ENCODE results near the gene PXT1.
A peak's percentile ranks its signal among the peaks of the same experiment; 100 is the strongest.
"Not testable (repeated sequence)": the region's sequence is repeated elsewhere in the genome, so short reads cannot be mapped to it uniquely, and the experiment has no call there.

PXT1 gene

GRCh38 chr6:36443471-36444428 lies 1.1 kb upstream of the PXT1 start:
- DNase-seq (ENCODE audit: low read depth in 2 of 2) = no peak

DNA sequence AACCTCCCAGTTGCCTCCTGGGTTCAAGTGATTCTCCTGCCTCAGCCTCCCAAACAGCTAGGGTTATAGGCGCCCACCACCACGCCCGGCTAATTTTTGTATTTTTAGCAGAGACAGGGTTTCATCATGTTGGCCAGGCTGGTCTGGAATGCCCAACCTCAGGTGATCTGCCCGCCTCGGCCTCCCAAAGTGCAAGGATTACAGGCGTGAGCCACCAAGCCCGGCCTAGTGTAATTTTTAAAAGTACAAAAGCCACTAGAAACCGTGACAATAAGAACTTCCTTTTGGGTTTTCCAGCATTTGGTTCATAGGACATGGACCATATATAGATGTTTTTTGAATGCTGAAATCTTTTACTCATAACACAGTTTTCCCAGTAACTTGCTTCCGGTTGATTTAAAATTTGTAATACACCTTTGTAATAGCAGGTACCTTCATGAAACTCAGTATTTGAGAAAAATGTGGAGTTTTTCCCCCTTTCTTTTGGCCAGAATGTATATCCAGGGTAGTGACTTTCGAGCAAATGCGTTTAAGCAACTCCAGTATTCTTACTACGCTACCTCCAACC lies 467 bp downstream of the PXT1 start:
- no peak for DNase-seq (ENCODE audit: low read depth in 2 of 2)

DNA sequence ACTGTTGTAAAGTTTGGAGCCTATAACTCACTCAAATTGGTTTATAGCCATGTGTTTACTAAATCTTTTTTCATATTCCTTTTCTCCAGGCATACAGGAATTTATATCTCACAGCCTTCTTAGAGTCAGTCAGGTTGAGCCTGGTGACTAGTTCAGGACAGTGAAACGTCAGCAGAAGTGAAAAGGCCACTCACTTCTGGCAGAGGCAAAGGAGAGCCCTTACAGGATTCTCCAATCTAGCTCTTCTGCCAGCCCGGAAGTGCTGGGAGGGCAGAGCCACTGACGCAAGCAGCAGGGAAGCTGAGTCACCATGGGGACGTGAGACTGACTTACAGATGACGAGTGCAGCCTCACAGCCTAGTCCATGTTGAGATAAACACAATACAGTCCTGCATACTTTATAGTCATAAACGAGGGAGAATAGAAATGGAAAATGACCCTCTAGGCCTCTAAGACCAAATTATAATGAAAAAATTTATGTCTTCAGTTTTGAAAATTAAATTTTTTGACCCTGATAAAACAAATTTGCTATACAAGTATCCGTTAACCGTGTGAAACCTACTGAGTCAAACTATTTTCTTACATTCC lies 1.3 kb downstream of the PXT1 start:
- DNase-seq (ENCODE audit: low read depth in 2 of 2) = peak; percentile 69 to 73

DNA sequence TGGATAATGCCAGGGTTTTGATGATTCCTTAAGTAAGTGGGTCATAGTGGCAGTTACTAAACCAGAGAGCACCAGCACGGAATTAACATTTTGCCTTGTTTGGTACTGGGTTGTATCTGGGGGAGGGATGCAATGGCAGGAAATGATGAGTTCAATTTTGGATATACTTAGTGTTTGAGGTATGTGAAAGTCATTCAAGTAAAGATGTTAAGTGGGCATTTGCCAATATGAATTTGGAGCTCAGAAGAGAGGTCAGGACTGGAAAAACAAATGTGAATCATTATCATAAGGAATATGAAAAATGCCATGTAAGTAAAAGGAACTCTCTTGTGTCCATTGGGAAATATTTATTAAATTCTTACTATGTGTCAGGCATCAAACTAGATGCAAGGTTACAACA lies 6.2 kb downstream of the PXT1 start:
- DNase-seq (ENCODE audit: low read depth in 2 of 2) = no peak

DNA sequence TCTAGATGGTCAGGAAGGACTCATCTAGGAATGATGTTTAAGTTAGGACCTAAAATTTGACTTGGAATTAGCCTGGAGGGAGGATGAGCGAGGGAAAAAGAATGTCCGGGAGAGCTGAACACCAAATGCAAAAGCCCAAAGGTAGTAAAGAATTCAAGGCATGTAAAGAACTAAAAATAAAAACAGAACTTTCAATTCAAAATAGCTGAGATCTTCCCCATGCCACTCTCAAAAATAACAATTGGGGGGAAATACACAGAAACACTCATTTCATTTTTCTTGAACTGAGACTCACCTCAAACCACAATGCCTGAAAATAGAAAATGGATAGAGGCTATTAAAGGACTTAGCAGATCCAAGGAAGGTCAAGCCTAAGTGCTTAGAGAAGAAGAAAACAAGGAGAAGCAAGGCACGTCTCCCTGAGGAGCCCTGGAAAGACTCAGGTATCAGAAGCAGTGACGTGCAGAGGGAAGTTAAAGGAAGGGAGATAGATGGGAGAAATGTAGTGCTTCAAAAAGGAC lies 10.4 kb downstream of the PXT1 start:
- no peak for DNase-seq (ENCODE audit: low read depth in 2 of 2)

GRCh38 chr6:36431197-36431596 lies 11.5 kb downstream of the PXT1 start:
- DNase-seq (ENCODE audit: low read depth in 2 of 2) = no peak

DNA sequence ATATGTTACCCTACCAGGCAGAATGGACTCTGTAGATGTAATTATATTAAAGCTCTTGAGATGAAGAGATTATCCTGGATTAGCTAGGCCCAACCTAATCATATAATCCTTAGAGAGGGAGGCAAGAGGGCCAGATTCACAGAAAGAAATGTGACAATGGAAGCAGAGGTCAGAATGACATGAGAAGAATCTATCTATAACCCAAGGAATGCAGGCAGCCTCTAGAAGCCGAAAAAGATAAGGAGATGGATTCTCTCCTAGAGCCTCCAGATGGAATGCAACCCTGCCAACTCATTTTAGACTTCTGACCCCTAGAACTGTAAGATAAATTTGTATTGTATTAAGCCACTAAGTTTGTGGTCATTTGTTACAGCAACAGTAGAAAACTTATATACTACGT lies 12.3 kb downstream of the PXT1 start:
- DNase-seq (ENCODE audit: low read depth in 2 of 2) = no peak

GRCh38 chr6:36428911-36429310 lies 13.7 kb downstream of the PXT1 start:
- no peak for DNase-seq (ENCODE audit: low read depth in 2 of 2)

GRCh38 chr6:36426622-36427021 lies 16.0 kb downstream of the PXT1 start:
- no peak for DNase-seq (ENCODE audit: low read depth in 2 of 2)

GRCh38 chr6:36423101-36423824 lies 19.4 kb downstream of the PXT1 start:
- peak; percentile 95 to 97 for DNase-seq (ENCODE audit: low read depth in 2 of 2)

GRCh38 chr6:36422714-36423100 lies 19.9 kb downstream of the PXT1 start:
- DNase-seq (ENCODE audit: low read depth in 2 of 2) = no peak

- DNase-seq (ENCODE audit: low read depth in 2 of 2) = no peak
These were observed 23.3 kb downstream of the PXT1 start for GRCh38 chr6:36419310-36419709.

DNA sequence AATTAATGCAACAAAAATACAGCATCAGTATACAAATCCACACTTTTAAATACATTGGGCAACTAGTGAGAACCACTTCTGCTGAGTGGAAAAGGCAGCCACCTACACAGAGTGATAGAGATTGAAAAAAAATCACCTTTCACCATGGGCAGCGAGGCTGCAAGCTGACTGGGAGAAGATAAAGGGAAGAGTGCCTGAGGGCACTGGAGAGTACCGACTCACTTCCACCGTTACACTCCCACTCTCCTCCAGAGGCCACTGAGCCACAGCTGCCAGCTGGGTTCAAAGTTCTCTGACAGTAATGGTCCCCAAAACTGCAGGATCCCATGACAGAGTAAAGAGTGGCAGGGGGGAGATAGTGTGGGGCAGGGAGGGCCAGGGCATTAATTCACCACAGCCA lies 24.1 kb downstream of the PXT1 start:
- DNase-seq (ENCODE audit: low read depth in 2 of 2) = no peak

- DNase-seq (ENCODE audit: low read depth in 2 of 2) = no peak
These were observed 28.2 kb downstream of the PXT1 start for GRCh38 chr6:36414481-36414880.

DNA sequence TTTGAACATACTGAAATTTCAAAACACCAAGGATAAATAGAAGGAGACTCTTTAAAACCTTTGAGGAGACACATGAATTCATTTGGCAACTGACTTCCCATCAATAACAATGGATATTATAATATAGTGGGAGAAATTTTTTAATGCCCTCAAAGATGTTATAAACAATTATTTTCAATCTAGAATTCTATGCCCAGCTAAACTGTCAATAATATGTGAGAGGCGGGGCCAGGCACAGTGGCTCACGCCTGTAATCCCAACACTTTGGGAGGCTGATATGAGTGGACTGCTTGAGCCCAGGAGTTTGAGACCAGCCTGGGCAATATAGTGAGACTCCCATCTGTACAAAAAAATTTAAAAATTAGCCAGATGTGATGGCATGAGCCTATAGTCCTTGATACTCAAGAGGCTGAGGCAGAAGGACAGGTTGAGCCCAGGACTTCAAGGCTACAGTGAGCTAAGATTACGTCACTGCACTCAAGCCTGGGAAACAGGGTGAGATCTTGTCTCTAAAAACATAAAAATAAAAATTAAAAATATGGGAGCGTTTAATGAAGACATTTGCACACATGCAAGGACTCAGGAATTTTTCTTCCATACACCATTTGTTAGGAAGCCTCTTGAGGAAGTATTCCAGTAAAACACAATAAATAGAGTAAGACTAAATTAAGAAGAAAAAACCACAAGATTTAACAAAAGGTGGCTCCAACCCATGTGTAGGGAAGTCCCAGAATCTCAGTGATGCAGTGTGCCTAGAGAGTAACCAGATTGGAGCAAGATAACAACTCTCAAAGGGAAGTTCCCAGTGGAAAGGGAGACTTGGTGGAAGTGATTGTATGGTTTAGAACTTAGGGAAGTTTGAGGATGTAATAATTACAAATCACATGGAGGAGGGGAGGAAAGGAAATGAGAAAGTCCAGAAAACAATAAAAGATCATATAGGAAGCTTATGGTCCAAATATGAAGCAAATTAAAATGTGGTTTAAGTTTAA lies 28.9 kb downstream of the PXT1 start:
- DNase-seq (ENCODE audit: low read depth in 2 of 2) = no peak

DNA sequence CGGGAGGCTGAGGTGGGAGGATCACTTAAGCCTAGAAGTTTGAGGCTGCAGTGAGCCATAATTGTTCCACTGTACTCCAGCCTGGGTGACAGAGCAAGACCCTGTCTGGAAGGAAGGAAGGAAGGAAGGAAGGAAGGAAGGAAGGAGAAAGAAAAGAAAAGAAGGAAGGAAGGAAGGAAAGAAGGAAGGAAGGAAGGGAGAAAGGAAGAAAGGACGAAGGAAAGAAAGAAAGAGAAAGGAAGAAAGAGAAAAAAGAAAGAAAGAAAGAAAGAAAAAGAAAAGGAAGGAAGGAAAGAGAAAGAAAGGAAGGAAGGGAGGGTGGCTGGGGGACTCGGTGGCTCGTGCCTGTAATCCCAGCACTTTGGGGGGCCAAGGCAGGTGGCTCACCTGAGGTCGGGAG lies 32.9 kb downstream of the PXT1 start:
- not testable (repeated sequence) for DNase-seq (ENCODE audit: low read depth in 2 of 2)

- DNase-seq (ENCODE audit: low read depth in 2 of 2) = no peak
These were observed 38.5 kb downstream of the PXT1 start for GRCh38 chr6:36404164-36404563.

GRCh38 chr6:36402481-36402880 lies 40.2 kb downstream of the PXT1 start:
- no peak for DNase-seq (ENCODE audit: low read depth in 2 of 2)

DNA sequence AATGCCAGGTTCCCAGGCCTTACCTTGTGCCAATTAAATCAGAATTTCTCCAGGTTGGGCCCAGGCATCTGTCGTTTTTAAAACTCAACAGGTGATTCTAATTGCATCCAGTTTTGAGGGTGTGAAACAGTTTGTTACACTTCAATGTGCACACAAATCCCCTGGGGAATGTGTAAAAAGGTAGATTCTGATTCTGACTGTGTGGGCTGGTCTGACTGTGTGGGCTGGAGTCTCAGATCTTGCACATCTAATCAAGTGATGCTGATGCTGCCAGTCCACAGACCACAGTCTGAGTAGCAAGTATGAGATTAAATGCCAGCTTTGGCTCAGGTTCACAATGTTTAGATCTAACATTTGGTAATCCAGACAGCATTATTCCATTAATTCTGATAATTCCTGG lies 42.7 kb downstream of the PXT1 start:
- DNase-seq (ENCODE audit: low read depth in 2 of 2) = no peak

- DNase-seq (ENCODE audit: low read depth in 2 of 2) = no peak
These were observed 50.0 kb downstream of the PXT1 start for GRCh38 chr6:36392621-36393020.

DNA sequence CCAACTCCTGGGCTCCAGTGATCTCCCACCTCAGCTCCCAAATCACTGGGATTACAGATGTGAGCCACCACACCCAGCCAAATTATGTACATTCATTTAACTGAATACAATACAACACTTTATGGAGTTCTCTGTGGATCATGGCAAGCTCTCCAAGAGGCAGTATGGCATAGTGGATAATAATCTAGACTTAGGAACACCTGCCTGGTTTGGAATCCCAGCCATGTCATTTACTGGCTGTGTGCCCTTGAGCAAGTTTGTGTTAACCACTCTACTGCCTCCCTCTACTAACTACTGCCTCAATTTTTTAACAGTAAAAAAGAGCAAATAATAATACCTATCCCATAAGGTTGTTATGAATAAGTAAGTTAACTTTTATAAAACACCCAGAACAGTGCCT lies 53.3 kb downstream of the PXT1 start:
- DNase-seq (ENCODE audit: low read depth in 2 of 2) = no peak

Data from stimulated activated CD4-positive, alpha-beta T cell treated with anti-CD3 and anti-CD28 coated beads, Interleukin-1b, Interleukin-23, amount 100 ng/mL, for 4 hours (primary cell).